HUES6 (cell line): ENCODE measurements around the gene FBXO3.

ENCODE experiments used
- H3K27ac ChIP-seq: 2 replicates; pipeline ENCODE4 v1.7.0; 2013; ENCODE audit warnings: low read depth, mild to moderate bottlenecking, low read length, inconsistent platforms
- H3K27me3 ChIP-seq: 2 replicates; pipeline ENCODE4 v1.6.1; 2013; ENCODE audit warnings: low read length; ENCODE audit not compliant: control insufficient read depth, insufficient read depth
- H3K36me3 ChIP-seq: 2 replicates; pipeline ENCODE4 v1.6.1; 2013; ENCODE audit warnings: low read length; ENCODE audit not compliant: control insufficient read depth, insufficient read depth
- H3K4me1 ChIP-seq: 2 replicates; pipeline ENCODE4 v1.6.1; 2013; ENCODE audit warnings: low read length; ENCODE audit not compliant: control insufficient read depth, insufficient read depth
- H3K4me3 ChIP-seq: 2 replicates; pipeline ENCODE4 v1.5.1; 2013; ENCODE audit warnings: low read depth, low read length
- H3K9ac ChIP-seq: one replicate; pipeline ENCODE4 v1.6.1; 2013; ENCODE audit warnings: mild to moderate bottlenecking, low read length
- H3K9me3 ChIP-seq: 2 replicates; pipeline ENCODE4 v1.6.1; 2013; ENCODE audit warnings: low read depth, low read length; ENCODE audit not compliant: control insufficient read depth, insufficient read depth

FBXO3 gene

GRCh38 chr11:33770236-33770635 is 4.1 kb downstream of the FBXO3 start:
- no peak overlapping the region for H3K9ac ChIP-seq
- H3K36me3 ChIP-seq, result peaks cover 8% of the 10 kb centered on the region; the same call in 1 of the 2 replicates
- peaks cover 21% of the 10 kb centered on the region for H3K27me3 ChIP-seq
- H3K27ac ChIP-seq, result no peak overlapping the region
- H3K4me3 ChIP-seq, result no peak overlapping the region
- peaks cover 8% of the 10 kb centered on the region; the same call in 1 of the 2 replicates for H3K4me1 ChIP-seq
- no peaks in the 10 kb centered on the region for H3K9me3 ChIP-seq

- Histone ChIP-seq H3K9me3 (no peaks in the 10 kb centered on the region), H3K4me3 (no peak overlapping the region), H3K9ac (no peak overlapping the region), H3K27me3 (peaks cover 14% of the 10 kb centered on the region), H3K4me1 (peaks cover 4% of the 10 kb centered on the region; the same call in 1 of the 2 replicates), H3K27ac (no peak overlapping the region), H3K36me3 (peaks cover 9% of the 10 kb centered on the region; the same call in 1 of the 2 replicates)
These were observed 4.8 kb downstream of the FBXO3 start for GRCh38 chr11:33769542-33769941.

- Histone ChIP-seq H3K36me3 (peaks cover 14% of the 10 kb centered on the region), H3K4me3 (no peak overlapping the region), H3K27ac (no peak overlapping the region)
These were observed 6.7 kb downstream of the FBXO3 start for GRCh38 chr11:33767624-33768023.

GRCh38 chr11:33766085-33766484 is 8.2 kb downstream of the FBXO3 start:
- Histone ChIP-seq H3K4me3 (no peak overlapping the region), H3K4me1 (no peaks in the 10 kb centered on the region), H3K9ac (no peak overlapping the region), H3K36me3 (peaks cover 14% of the 10 kb centered on the region), H3K9me3 (no peaks in the 10 kb centered on the region), H3K27me3 (no peaks in the 10 kb centered on the region), H3K27ac (no peak overlapping the region)

More at GRCh38 chr11:33767624-33768023, 6.7 kb downstream of the FBXO3 start:
- H3K4me1 ChIP-seq, result peaks cover 4% of the 10 kb centered on the region; the same call in 1 of the 2 replicates
- H3K9me3 ChIP-seq, result no peaks in the 10 kb centered on the region
- no peak overlapping the region for H3K9ac ChIP-seq
- peaks cover 3% of the 10 kb centered on the region; the same call in 1 of the 2 replicates for H3K27me3 ChIP-seq

- no peak overlapping the region for H3K27ac ChIP-seq
- no peak overlapping the region for H3K4me3 ChIP-seq
- no peaks in the 10 kb centered on the region for H3K27me3 ChIP-seq
- no peak overlapping the region for H3K9ac ChIP-seq
- no peaks in the 10 kb centered on the region for H3K4me1 ChIP-seq
- no peaks in the 10 kb centered on the region for H3K9me3 ChIP-seq
- H3K36me3 ChIP-seq, result peaks cover 12% of the 10 kb centered on the region
These were observed 12.8 kb downstream of the FBXO3 start for GRCh38 chr11:33761471-33761870.

- Histone ChIP-seq H3K9ac (no peak overlapping the region), H3K27me3 (no peaks in the 10 kb centered on the region), H3K36me3 (peaks cover 3% of the 10 kb centered on the region; the same call in 1 of the 2 replicates), H3K9me3 (no peaks in the 10 kb centered on the region), H3K4me3 (no peak overlapping the region), H3K4me1 (no peaks in the 10 kb centered on the region), H3K27ac (no peak overlapping the region)
These were observed 20.9 kb downstream of the FBXO3 start for GRCh38 chr11:33753304-33753967.

- no peak overlapping the region for H3K27ac ChIP-seq
- H3K9me3 ChIP-seq, result no peaks in the 10 kb centered on the region
- no peak overlapping the region for H3K9ac ChIP-seq
- no peaks in the 10 kb centered on the region for H3K4me1 ChIP-seq
- H3K4me3 ChIP-seq, result no peak overlapping the region
- no peaks in the 10 kb centered on the region for H3K27me3 ChIP-seq
- H3K36me3 ChIP-seq, result peaks cover 3% of the 10 kb centered on the region; the same call in 1 of the 2 replicates
These were observed 22.4 kb downstream of the FBXO3 start for GRCh38 chr11:33751878-33752277.

GRCh38 chr11:33747979-33748378 is 26.3 kb downstream of the FBXO3 start:
- H3K27me3 ChIP-seq, result no peaks in the 10 kb centered on the region
- H3K27ac ChIP-seq, result no peak overlapping the region
- H3K4me1 ChIP-seq, result no peaks in the 10 kb centered on the region
- H3K9me3 ChIP-seq, result no peaks in the 10 kb centered on the region
- H3K4me3 ChIP-seq, result no peak overlapping the region
- H3K36me3 ChIP-seq, result 0 out of 2 replicates have a peak, but pooled peaks cover 2% of the 10 kb centered on the region
- no peak overlapping the region for H3K9ac ChIP-seq

GRCh38 chr11:33743291-33743690 is 31.0 kb downstream of the FBXO3 start:
- Histone ChIP-seq H3K9me3 (no peaks in the 10 kb centered on the region), H3K27ac (no peak overlapping the region), H3K36me3 (no peaks in the 10 kb centered on the region), H3K9ac (no peak overlapping the region), H3K4me3 (no peak overlapping the region), H3K27me3 (no peaks in the 10 kb centered on the region), H3K4me1 (no peaks in the 10 kb centered on the region)

GRCh38 chr11:33742249-33742851 is 32.0 kb downstream of the FBXO3 start:
- Histone ChIP-seq H3K4me3 (no peak overlapping the region), H3K9me3 (no peaks in the 10 kb centered on the region), H3K4me1 (no peaks in the 10 kb centered on the region), H3K36me3 (no peaks in the 10 kb centered on the region), H3K9ac (no peak overlapping the region), H3K27ac (no peak overlapping the region), H3K27me3 (no peaks in the 10 kb centered on the region)

GRCh38 chr11:33741806-33742205 is 32.5 kb downstream of the FBXO3 start:
- H3K4me3 ChIP-seq, result no peak overlapping the region
- H3K36me3 ChIP-seq, result no peaks in the 10 kb centered on the region
- H3K9ac ChIP-seq, result no peak overlapping the region
- H3K27me3 ChIP-seq, result no peaks in the 10 kb centered on the region
- no peaks in the 10 kb centered on the region for H3K9me3 ChIP-seq
- no peak overlapping the region for H3K27ac ChIP-seq
- H3K4me1 ChIP-seq, result peaks cover 5% of the 10 kb centered on the region
